HL-60 (cell line): ENCODE measurements around the gene OTX1.

Experiments used
- DNase-seq, 2 experiments: peaks; one replicate each; pipeline ENCODE4 v3.0.0-alpha.2; 2010 to 2020; ENCODE audit warnings: low read depth in 1 of 2, low spot score in 1 of 2
- H3K27ac ChIP-seq: fragments of 250-450 bp; sonication (Bioruptor Pico); replicated peaks from 2 replicates; pipeline ENCODE4 v1.5.1; 2020; ENCODE audit warnings: mild to moderate bottlenecking, moderate library complexity
- H3K27me3 ChIP-seq: fragments of 250-450 bp; sonication (Bioruptor Pico); 2 replicates; pipeline ENCODE4 v1.5.1; 2021; ENCODE audit warnings: mild to moderate bottlenecking, moderate library complexity; ENCODE audit not compliant: insufficient read depth, poor library complexity, severe bottlenecking
- H3K4me3 ChIP-seq: replicated peaks from 2 replicates; pipeline ENCODE4 v1.5.1; 2011; ENCODE audit warnings: mild to moderate bottlenecking, control low read depth, low read length; ENCODE audit not compliant: insufficient read depth
- GABPA ChIP-seq: IDR thresholded peaks from 2 replicates; pipeline ENCODE4 v1.6.1; 2012; ENCODE audit warnings: low read depth
- POLR2AphosphoS5 ChIP-seq: IDR thresholded peaks from 2 replicates; pipeline ENCODE4 v1.6.1; 2012; ENCODE audit warnings: low read depth
- SPI1 ChIP-seq: IDR thresholded peaks from 2 replicates; pipeline ENCODE4 v1.6.1; 2012; ENCODE audit warnings: low read depth, mild to moderate bottlenecking, borderline replicate concordance
- TF ChIP-seq, protein P1 (sequence below): IDR thresholded peaks from 2 replicates; pipeline ENCODE4 v1.6.1; 2012; ENCODE audit warnings: low read depth; ENCODE audit not compliant: insufficient replicate concordance
- TF ChIP-seq, protein P2 (sequence below): IDR thresholded peaks from one replicate; pipeline ENCODE4 v1.5.1; 2011; ENCODE audit warnings: low read length, control low read depth, inconsistent platforms; ENCODE audit not compliant: insufficient read depth

The OTX1 gene

DNA sequence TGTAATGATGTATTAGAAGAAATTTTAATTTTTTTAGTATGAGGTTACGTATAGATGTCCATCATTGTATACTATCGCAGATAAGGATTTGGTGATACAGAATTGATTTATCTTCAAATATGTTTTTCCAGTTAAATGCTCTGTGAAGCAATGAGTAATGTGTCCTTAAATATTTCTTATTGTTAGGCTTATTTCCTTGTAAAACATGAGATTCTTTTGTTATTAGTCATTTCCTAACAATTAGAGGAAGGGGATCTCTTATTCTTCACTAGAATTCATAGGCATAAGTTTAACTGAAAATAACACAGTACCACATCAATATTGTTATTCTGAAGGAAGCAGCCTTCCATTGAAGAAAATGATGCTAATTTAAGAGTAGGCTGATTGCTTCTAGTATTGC lies 15.5 kb upstream of the OTX1 start:
- no peaks in the 10 kb centered on the region for H3K27me3 ChIP-seq
- no peak overlapping the region for H3K4me3 ChIP-seq
- no peak for DNase-seq
- no peak overlapping the region for H3K27ac ChIP-seq
- no peak for TF ChIP-seq SPI1
- TF ChIP-seq, protein P1, sequence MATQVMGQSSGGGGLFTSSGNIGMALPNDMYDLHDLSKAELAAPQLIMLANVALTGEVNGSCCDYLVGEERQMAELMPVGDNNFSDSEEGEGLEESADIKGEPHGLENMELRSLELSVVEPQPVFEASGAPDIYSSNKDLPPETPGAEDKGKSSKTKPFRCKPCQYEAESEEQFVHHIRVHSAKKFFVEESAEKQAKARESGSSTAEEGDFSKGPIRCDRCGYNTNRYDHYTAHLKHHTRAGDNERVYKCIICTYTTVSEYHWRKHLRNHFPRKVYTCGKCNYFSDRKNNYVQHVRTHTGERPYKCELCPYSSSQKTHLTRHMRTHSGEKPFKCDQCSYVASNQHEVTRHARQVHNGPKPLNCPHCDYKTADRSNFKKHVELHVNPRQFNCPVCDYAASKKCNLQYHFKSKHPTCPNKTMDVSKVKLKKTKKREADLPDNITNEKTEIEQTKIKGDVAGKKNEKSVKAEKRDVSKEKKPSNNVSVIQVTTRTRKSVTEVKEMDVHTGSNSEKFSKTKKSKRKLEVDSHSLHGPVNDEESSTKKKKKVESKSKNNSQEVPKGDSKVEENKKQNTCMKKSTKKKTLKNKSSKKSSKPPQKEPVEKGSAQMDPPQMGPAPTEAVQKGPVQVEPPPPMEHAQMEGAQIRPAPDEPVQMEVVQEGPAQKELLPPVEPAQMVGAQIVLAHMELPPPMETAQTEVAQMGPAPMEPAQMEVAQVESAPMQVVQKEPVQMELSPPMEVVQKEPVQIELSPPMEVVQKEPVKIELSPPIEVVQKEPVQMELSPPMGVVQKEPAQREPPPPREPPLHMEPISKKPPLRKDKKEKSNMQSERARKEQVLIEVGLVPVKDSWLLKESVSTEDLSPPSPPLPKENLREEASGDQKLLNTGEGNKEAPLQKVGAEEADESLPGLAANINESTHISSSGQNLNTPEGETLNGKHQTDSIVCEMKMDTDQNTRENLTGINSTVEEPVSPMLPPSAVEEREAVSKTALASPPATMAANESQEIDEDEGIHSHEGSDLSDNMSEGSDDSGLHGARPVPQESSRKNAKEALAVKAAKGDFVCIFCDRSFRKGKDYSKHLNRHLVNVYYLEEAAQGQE = no peak
- TF ChIP-seq POLR2AphosphoS5 = no peak
- TF ChIP-seq, protein P2, sequence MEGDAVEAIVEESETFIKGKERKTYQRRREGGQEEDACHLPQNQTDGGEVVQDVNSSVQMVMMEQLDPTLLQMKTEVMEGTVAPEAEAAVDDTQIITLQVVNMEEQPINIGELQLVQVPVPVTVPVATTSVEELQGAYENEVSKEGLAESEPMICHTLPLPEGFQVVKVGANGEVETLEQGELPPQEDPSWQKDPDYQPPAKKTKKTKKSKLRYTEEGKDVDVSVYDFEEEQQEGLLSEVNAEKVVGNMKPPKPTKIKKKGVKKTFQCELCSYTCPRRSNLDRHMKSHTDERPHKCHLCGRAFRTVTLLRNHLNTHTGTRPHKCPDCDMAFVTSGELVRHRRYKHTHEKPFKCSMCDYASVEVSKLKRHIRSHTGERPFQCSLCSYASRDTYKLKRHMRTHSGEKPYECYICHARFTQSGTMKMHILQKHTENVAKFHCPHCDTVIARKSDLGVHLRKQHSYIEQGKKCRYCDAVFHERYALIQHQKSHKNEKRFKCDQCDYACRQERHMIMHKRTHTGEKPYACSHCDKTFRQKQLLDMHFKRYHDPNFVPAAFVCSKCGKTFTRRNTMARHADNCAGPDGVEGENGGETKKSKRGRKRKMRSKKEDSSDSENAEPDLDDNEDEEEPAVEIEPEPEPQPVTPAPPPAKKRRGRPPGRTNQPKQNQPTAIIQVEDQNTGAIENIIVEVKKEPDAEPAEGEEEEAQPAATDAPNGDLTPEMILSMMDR = no peak
- TF ChIP-seq GABPA = no peak

DNA sequence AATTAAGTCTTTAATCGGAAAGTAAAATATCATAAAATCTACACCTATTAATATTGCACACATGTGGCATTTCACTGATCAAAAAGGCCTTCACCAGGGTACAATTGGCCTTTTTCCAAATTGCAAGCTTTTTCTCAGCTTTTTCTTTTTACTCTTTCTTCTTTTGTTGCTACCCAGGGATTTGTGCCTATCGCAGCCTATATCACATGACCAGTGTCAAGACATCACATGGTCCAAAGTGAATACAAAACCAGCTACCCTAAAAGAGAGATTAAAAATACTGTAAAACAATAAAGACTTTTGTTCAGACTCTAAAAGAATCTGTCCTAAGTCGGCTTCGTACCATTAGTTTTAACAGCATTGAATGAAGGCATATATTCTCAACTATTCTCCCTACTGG lies 15.0 kb upstream of the OTX1 start:
- no peak for DNase-seq
- Histone ChIP-seq H3K4me3 (no peak overlapping the region), H3K27ac (no peak overlapping the region), H3K27me3 (no peaks in the 10 kb centered on the region)
- TF ChIP-seq, protein P2 = no peak
- TF ChIP-seq SPI1 (no peak), POLR2AphosphoS5 (no peak), GABPA (no peak)
- TF ChIP-seq, protein P1 = no peak

DNA sequence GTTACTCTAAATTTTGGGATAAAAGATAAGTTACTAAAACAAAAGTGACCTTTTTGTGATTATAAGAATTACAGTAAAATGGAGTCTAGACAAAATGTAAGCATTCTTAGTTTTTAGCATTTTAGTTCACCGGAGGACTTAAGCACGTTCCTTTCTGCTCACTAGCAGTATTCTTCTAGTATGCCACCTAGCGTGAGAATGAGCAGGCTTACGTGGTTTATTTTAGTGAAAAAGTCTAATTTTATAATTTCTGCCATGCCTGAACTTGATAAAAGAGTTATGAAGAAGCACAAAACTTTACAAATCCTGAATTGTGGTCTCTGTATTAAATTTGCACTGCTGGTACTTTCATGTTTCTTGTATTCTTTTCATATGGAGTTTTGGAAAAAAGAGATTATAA lies 12.6 kb upstream of the OTX1 start:
- no peak for DNase-seq
- Histone ChIP-seq H3K27ac (no peak overlapping the region), H3K4me3 (no peak overlapping the region), H3K27me3 (no peaks in the 10 kb centered on the region)
- TF ChIP-seq, protein P2 = no peak
- TF ChIP-seq GABPA (no peak), POLR2AphosphoS5 (no peak), SPI1 (no peak)
- TF ChIP-seq, protein P1 = no peak
